ENCODE results near the gene FGF8. TPM values are rescaled to one million over a fixed set of nuclear protein-coding genes. Genes with fewer than 3 reads are reported as not detected.

Gene FGF8
- total and polyA plus RNA-seq, 9 of the 15 experiments (the other 6 are each of a cell fraction or from before 2014, with no cell fraction given), result 0.13 to 0.82 (median 0.37) TPM; not detected in 5

- intact Hi-C loops (cut with micrococcal nuclease), result no loop called here
- ChIA-PET POLR2A (interaction anchor here (1.3 to 1.4 kb wide), 2 partner anchors 13 to 48 kb away, joined by 3 read pairs; no protein-coding TSS in a partner anchor), CTCF (ENCODE audit: low intra/inter-chr PET ratio) (no interaction called here)
- no peak for TF ChIP-seq DACH1 (IDR thresholded peaks at IDR 0.05; ENCODE audit: partially characterized antibody)
- TF ChIP-seq MAX (CRISPR knock-in tag; IDR thresholded peaks at IDR 0.05), result no peak
- TF ChIP-seq TCF7 (IDR thresholded peaks at IDR 0.05; ENCODE audit: borderline replicate concordance), result no peak
- TF ChIP-seq, protein P1, sequence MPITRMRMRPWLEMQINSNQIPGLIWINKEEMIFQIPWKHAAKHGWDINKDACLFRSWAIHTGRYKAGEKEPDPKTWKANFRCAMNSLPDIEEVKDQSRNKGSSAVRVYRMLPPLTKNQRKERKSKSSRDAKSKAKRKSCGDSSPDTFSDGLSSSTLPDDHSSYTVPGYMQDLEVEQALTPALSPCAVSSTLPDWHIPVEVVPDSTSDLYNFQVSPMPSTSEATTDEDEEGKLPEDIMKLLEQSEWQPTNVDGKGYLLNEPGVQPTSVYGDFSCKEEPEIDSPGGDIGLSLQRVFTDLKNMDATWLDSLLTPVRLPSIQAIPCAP (CRISPR knock-in tag; IDR thresholded peaks at IDR 0.05; ENCODE audit: borderline replicate concordance), result no peak
- no peak for TF ChIP-seq ZNF518B (CRISPR knock-in tag; IDR thresholded peaks at IDR 0.05)
- no peak for TF ChIP-seq HSF4 (CRISPR knock-in tag; IDR thresholded peaks at IDR 0.05; ENCODE audit: borderline replicate concordance)
- TF ChIP-seq SOX6 (IDR thresholded peaks at IDR 0.05), result no peak
- no peak for TF ChIP-seq PRDM10 (IDR thresholded peaks at IDR 0.05; ENCODE audit: partially characterized antibody)
- no peaks in the 10 kb centered on the region for H3K9me1 ChIP-seq (ENCODE audit: control insufficient read depth, insufficient read depth, low read length)
- H3K36me3 ChIP-seq (ENCODE audit: control insufficient read depth, insufficient read depth, low read length), result no peaks in the 10 kb centered on the region
- peaks cover 13% of the 10 kb centered on the region for H3K79me2 ChIP-seq (ENCODE audit: control insufficient read depth, insufficient read depth, low read length)
- DNase-seq (ENCODE audit: extremely low read depth in 1 of 4, low spot score in 3 of 4) (peak in 1 of 4 experiments; percentile 9), FAIRE-seq (no peak), ATAC-seq (peak; percentile 64)
- H3K9ac ChIP-seq (ENCODE audit: insufficient read depth in 1 of 2, low read depth in 2 of 2, low read length in 2 of 2), result peak overlapping the region in 1 of 2 experiments; percentile 79; a peak in 2 of 4 replicates
- 23% methylated on average over 8 of the region's 8 CpGs for WGBS (ENCODE audit: insufficient coverage, low coverage, missing lambda C conversion rate)
- H3K4me3 ChIP-seq, result no peak overlapping the region
- no peaks in the 10 kb centered on the region for H3K27me3 ChIP-seq (ENCODE audit: control insufficient read depth in 2 of 2, insufficient read depth in 2 of 2, low read length in 2 of 2)
- H4K20me1 ChIP-seq (replicated peaks; ENCODE audit: control insufficient read depth, insufficient read depth, low read length), result no peaks in the 10 kb centered on the region
- in situ Hi-C loops (cut with MboI), result no loop called here
- no peak overlapping the region for H2AFZ ChIP-seq (ENCODE audit: low read depth, low read length)
- no peaks in the 10 kb centered on the region for H3K9me3 ChIP-seq (replicated peaks; ENCODE audit: control insufficient read depth, insufficient read depth, low read depth, low read length)
- H3K4me2 ChIP-seq (ENCODE audit: insufficient read depth, low read length), result no peak overlapping the region; the same call in 1 of the 2 replicates
- H3K4me1 ChIP-seq (replicated peaks in 1 of 2; ENCODE audit: control insufficient read depth in 2 of 2, insufficient read depth in 2 of 2, low read length in 2 of 2), result no peaks in the 10 kb centered on the region; a peak in 3 of 5 replicates
- no TSS peak for BruUV-seq (replicated peaks)
- no peak overlapping the region for H3K27ac ChIP-seq (ENCODE audit: extremely low read depth, low read depth, low read length)
Measured at GRCh38 chr10:101725296-101726114, 50.4 kb downstream of the FGF8 start.

Data from K562 (cell line).